Testis (tissue), 3 donors: ENCODE data around the gene GALNT18. TPM values are rescaled to one million over a fixed set of nuclear protein-coding genes. Genes with fewer than 3 reads are reported as not detected.

Experiments used
- DNase-seq: peaks from one replicate; pipeline ENCODE4 v3.0.0-alpha.2; 2019
- H3K27ac ChIP-seq, 2 donors: fragments of 200-600 bp; sonication (generic); one replicate each; pipeline ENCODE4 v1.5.1; 2019
- H3K27me3 ChIP-seq: fragments of 200-600 bp; sonication (generic); one replicate; pipeline ENCODE4 v1.5.1; 2019
- H3K36me3 ChIP-seq: fragments of 200-600 bp; sonication (generic); one replicate; pipeline ENCODE4 v1.5.1; 2017; ENCODE audit warnings: low read depth; ENCODE audit errors: missing control alignments
- H3K4me1 ChIP-seq: fragments of 200-600 bp; sonication (generic); one replicate; pipeline ENCODE4 v1.5.1; 2019
- H3K4me3 ChIP-seq, 2 donors: fragments of 200-600 bp; sonication (generic); one replicate each; pipeline ENCODE4 v1.5.1; 2017 to 2019
- H3K9me3 ChIP-seq: fragments of 200-600 bp; sonication (generic); one replicate; pipeline ENCODE4 v1.5.1; 2017
- POLR2A ChIP-seq: fragments of 450-650 bp; IDR thresholded peaks from one replicate; pipeline ENCODE4 v1.6.1; 2017; ENCODE audit warnings: antibody characterized with exemption, mild to moderate bottlenecking, moderate library complexity
- WGBS, 2 donors: methylation state at CpG; one replicate each; pipeline ENCODE4 v1.1.5; 2018; 5-methylcytosine and 5-hydroxymethylcytosine counted together
- intact Hi-C: fragments of 100-400 bp; cut with DNase I; formaldehyde crosslinking; loops from one replicate; pipeline ENCODE4 v1.15.1; 2023; ENCODE audit warnings: low total_unique reads
- polyA plus RNA-seq: library from polyadenylated mRNA; stranded (reverse); fragments of 350-450 nt; fragmentation: Illumina TruSeq; extraction: RNeasy Lipid Tissue Mini Kit (QIAGEN cat#74804); gene quantifications from one replicate; pipeline ENCODE4 v1.2.3, GENCODE V29; 2014; ENCODE audit warnings: low read depth, low replicate concordance; ENCODE audit not compliant: insufficient read depth
- total RNA-seq, 2 donors: library from RNA; depleted of rRNA; stranded (reverse); fragments of >200 nt; gene quantifications; one replicate each; pipeline ENCODE4 v1.2.3, GENCODE V29; 2016
- TF ChIP-seq, protein P1 (sequence below), 3 experiments: fragments of 450-650 bp in 2 of 3; fragments of 200-600 bp in 1 of 3; sonication (generic) in 1 of 3; IDR thresholded peaks; one replicate each; pipeline ENCODE4 v1.5.1; 2016 to 2019; ENCODE audit warnings: antibody characterized with exemption in 3 of 3, mild to moderate bottlenecking in 2 of 3, moderate library complexity in 1 of 3

The GALNT18 gene
- total and polyA plus RNA-seq, 3 donors from 2014 or later, result 39.2 to 106 (median 73.9) TPM

DNA sequence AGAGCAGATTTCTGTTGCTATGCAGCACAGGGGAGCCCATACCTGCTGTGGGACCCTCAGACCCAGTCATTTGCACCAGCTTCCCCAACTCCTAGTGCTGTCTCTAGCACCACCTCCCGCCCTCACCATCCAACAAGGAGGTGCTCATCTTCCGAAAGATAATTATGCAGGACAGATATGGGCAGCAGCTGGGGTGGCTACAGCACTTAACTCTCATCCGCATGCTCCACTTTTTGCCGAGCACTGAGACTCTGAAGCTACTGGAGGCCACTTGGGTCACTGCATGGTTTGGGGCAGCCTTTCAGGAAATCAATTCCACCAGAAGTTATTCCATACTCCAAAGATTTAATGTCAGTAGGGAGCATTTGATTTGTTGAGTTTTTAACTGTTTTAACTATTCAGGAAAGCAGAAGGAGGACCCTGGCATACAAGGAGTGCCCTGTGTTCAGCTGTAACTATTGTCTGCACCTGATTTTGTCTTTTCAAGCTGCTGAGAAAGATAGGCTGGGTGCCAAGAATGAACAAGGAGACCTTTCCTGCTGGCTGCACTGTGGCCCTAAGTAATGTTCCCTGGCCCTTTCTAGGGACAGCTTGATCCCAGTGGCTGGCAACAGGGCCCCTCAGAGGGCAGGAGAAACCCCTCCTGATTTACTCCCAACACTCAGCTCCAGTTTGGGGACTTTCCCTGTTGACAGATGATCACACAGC is 201.5 kb downstream of the GALNT18 start:
- 39 to 85% methylated on average over 4 of the region's 4 CpGs for WGBS, 2 donors
- intact Hi-C loops, result no loop called here
- H3K9me3 ChIP-seq, result no peaks in the 10 kb centered on the region
- no peaks in the 10 kb centered on the region for H3K27me3 ChIP-seq
- peak overlapping the region in 1 of 2 donors; percentile 13 for H3K27ac ChIP-seq
- no peak for DNase-seq
- H3K36me3 ChIP-seq, result no peaks in the 10 kb centered on the region
- peaks cover 41% of the 10 kb centered on the region for H3K4me1 ChIP-seq
- no peak overlapping the region for H3K4me3 ChIP-seq
- TF ChIP-seq POLR2A, result no peak
- TF ChIP-seq, protein P1, sequence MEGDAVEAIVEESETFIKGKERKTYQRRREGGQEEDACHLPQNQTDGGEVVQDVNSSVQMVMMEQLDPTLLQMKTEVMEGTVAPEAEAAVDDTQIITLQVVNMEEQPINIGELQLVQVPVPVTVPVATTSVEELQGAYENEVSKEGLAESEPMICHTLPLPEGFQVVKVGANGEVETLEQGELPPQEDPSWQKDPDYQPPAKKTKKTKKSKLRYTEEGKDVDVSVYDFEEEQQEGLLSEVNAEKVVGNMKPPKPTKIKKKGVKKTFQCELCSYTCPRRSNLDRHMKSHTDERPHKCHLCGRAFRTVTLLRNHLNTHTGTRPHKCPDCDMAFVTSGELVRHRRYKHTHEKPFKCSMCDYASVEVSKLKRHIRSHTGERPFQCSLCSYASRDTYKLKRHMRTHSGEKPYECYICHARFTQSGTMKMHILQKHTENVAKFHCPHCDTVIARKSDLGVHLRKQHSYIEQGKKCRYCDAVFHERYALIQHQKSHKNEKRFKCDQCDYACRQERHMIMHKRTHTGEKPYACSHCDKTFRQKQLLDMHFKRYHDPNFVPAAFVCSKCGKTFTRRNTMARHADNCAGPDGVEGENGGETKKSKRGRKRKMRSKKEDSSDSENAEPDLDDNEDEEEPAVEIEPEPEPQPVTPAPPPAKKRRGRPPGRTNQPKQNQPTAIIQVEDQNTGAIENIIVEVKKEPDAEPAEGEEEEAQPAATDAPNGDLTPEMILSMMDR (IDR thresholded peaks at IDR 0.05), result no peak

DNA sequence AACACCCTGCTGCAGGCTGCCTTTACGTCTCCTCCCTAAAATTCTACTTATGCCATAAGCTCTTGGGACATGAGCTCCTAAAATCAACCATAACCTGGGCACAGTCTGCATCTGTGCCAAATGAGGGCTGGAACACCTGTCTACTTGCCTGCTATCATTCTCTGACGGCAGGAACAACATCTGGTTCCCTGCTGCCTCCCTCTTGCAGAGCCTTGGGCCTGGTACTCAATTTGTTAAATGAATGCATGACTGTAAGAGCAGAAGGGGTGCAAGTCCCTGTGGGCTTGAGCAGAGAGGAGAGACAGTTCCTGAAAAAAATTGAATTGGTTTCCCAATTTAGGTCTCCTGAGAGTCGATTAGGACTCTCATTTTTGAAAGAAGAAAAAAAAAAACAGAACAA is 202.1 kb downstream of the GALNT18 start:
- no peak overlapping the region for H3K4me3 ChIP-seq
- no peak for TF ChIP-seq POLR2A
- TF ChIP-seq, protein P1 (IDR thresholded peaks at IDR 0.05), result no peak
- H3K9me3 ChIP-seq, result no peaks in the 10 kb centered on the region
- intact Hi-C loops, result no loop called here
- H3K36me3 ChIP-seq, result no peaks in the 10 kb centered on the region
- WGBS, 2 donors, result 53 to 69% methylated on average over 3 of the region's 3 CpGs
- H3K27ac ChIP-seq, result no peak overlapping the region
- no peaks in the 10 kb centered on the region for H3K27me3 ChIP-seq
- DNase-seq, result no peak
- peaks cover 41% of the 10 kb centered on the region for H3K4me1 ChIP-seq

DNA sequence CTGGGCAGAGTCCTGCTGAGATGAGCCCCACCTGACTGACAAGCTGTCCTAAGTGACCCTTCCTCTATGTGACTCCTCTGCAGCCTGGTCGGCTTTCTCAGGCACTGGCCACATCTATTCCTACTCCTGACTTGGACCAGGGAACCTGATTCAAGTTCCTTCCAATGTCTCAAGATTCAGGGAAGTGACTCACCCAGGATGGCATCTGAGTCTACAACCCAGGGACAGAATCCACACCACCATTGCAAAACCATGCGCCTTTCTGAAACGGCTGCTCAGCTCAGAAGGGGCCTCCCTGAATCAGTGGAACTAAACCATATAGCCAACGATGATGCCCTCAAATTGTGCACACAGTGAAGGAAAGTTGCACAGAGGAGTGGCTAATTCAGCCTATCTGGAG is 204.9 kb downstream of the GALNT18 start:
- no peaks in the 10 kb centered on the region for H3K36me3 ChIP-seq
- no peak for DNase-seq
- H3K4me1 ChIP-seq, result peaks cover 36% of the 10 kb centered on the region
- TF ChIP-seq, protein P1 (IDR thresholded peaks at IDR 0.05), result no peak
- TF ChIP-seq POLR2A, result no peak
- WGBS, 2 donors, result 75 to 92% methylated on average over 3 to 4 of the region's 4 CpGs
- H3K27ac ChIP-seq, result no peak overlapping the region
- no peaks in the 10 kb centered on the region for H3K9me3 ChIP-seq
- intact Hi-C loops, result no loop called here
- H3K4me3 ChIP-seq, result no peak overlapping the region
- no peaks in the 10 kb centered on the region for H3K27me3 ChIP-seq

DNA sequence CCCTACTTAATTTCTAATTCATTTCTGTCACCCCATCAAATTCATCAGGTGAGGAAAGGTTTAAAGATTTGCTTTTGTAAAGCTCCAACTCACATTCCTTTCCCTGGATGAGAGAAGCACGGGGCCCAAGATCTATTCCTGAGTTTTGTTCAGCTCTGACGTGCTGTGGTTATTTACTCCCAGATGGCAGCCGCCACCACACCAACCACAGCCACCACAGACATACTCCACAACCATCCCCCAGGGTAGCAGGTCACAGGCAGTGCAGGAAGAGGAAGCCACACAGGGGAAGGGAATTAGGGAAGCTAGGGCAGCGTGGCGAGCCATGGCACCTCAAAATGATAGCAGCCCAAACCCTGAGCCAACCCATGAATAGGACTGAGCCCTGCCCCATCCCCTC is 205.3 kb downstream of the GALNT18 start:
- no peak for DNase-seq

More for the DNA sequence above, 205.3 kb downstream of the GALNT18 start:
- TF ChIP-seq POLR2A, result no peak
- TF ChIP-seq, protein P1 (IDR thresholded peaks at IDR 0.05), result no peak
- H3K27ac ChIP-seq, result no peak overlapping the region
- 61 to 68% methylated on average over 5 of the region's 5 CpGs for WGBS, 2 donors
- peaks cover 32% of the 10 kb centered on the region for H3K4me1 ChIP-seq
- H3K27me3 ChIP-seq, result no peaks in the 10 kb centered on the region
- H3K9me3 ChIP-seq, result no peaks in the 10 kb centered on the region
- no peak overlapping the region for H3K4me3 ChIP-seq
- intact Hi-C loops, result no loop called here
- H3K36me3 ChIP-seq, result no peaks in the 10 kb centered on the region
